SK-N-SH (cell line): ENCODE data around the gene SHH. TPM values are rescaled to one million over a fixed set of nuclear protein-coding genes. Genes with fewer than 3 reads are reported as not detected.

Source experiments
- CTCF ChIA-PET: fragments of 300-600, 350-600 bp; formaldehyde crosslinking; extraction: SDS; loops from one replicate; lab custom pipeline; 2021; lab: Yijun Ruan, JAX
- POLR2A ChIA-PET: fragments of 350-600 bp; sonication (Branson Sonifier 250); formaldehyde crosslinking; extraction: SDS; loops from one replicate; lab custom pipeline; 2020; ENCODE audit warnings: antibody characterized with exemption, inconsistent platforms; lab: Yijun Ruan, JAX
- DNase-seq: peaks from one replicate; pipeline ENCODE4 v3.0.0; 2012
- H2AFZ ChIP-seq: fragments of 200-600 bp; sonication (generic); 2 replicates; pipeline ENCODE4 v1.8.1; 2016; ENCODE audit warnings: antibody characterized with exemption, mild to moderate bottlenecking, low read depth
- H3F3A ChIP-seq: fragments of 200-600 bp; sonication (generic); replicated peaks from 2 replicates; pipeline ENCODE3; 2016; ENCODE audit warnings: antibody characterized with exemption, mild to moderate bottlenecking; ENCODE audit not compliant: insufficient read depth
- H3K27ac ChIP-seq, 2 experiments: fragments of 200-500 bp in 1 of 2; fragments of 200-600 bp in 1 of 2; sonication (Bioruptor generic) in 1 of 2; sonication (generic), shearing (Covaris generic) in 1 of 2; 2 replicates each; pipeline versions ENCODE4 v1.5.1 to v1.6.1; 2014 to 2016; ENCODE audit warnings: low read depth in 2 of 2, inconsistent platforms in 1 of 2, low read length in 1 of 2, mild to moderate bottlenecking in 1 of 2, mixed read lengths in 1 of 2
- H3K27me3 ChIP-seq: fragments of 200-600 bp; sonication (generic), shearing (Covaris generic); 2 replicates; pipeline ENCODE4 v1.6.1; 2016; ENCODE audit warnings: mixed run types; ENCODE audit not compliant: insufficient read depth
- H3K36me3 ChIP-seq, 2 experiments: fragments of 200-500 bp in 1 of 2; fragments of 200-600 bp in 1 of 2; sonication (Bioruptor generic) in 1 of 2; sonication (generic) in 1 of 2; replicated peaks in 1 of 2; 2 replicates each; pipeline versions ENCODE3 to v1.5.1; 2014 to 2016; ENCODE audit warnings: low read length in 1 of 2, mild to moderate bottlenecking in 1 of 2; ENCODE audit not compliant: insufficient read depth in 2 of 2, control insufficient read depth in 1 of 2
- H3K4me1 ChIP-seq, 2 experiments: fragments of 200-500 bp in 1 of 2; fragments of 200-600 bp in 1 of 2; sonication (Bioruptor generic) in 1 of 2; sonication (generic), shearing (Covaris generic) in 1 of 2; 2 replicates each; pipeline versions ENCODE4 v1.5.1 to v1.6.1; 2014 to 2016; ENCODE audit warnings: low read depth in 1 of 2, low read length in 1 of 2, mixed run types in 1 of 2; ENCODE audit not compliant: insufficient read depth in 2 of 2, control insufficient read depth in 1 of 2
- H3K4me2 ChIP-seq: fragments of 200-600 bp; sonication (generic), shearing (Covaris generic); 2 replicates; pipeline ENCODE4 v1.6.1; 2017; ENCODE audit warnings: mixed run types
- H3K4me3 ChIP-seq, 2 experiments: fragments of 200-500 bp in 1 of 2; fragments of 200-600 bp in 1 of 2; sonication (Bioruptor generic) in 1 of 2; sonication (generic), shearing (Covaris generic) in 1 of 2; 2 replicates each; pipeline versions ENCODE4 v1.5.1 to v1.8.1; 2014 to 2016; ENCODE audit warnings: low read depth in 2 of 2, inconsistent platforms in 1 of 2, low read length in 1 of 2, mild to moderate bottlenecking in 1 of 2, mixed read lengths in 1 of 2, moderate library complexity in 1 of 2
- H3K79me2 ChIP-seq: fragments of 200-600 bp; sonication (generic); 2 replicates; pipeline ENCODE4 v1.8.1; 2017; ENCODE audit warnings: mild to moderate bottlenecking; ENCODE audit not compliant: insufficient read depth
- H3K9ac ChIP-seq: fragments of 200-600 bp; sonication (generic); 2 replicates; pipeline ENCODE4 v1.6.1; 2017; ENCODE audit warnings: mixed run types
- H3K9me2 ChIP-seq: fragments of 200-600 bp; sonication (generic); 2 replicates; pipeline ENCODE4 v1.6.1; 2017; ENCODE audit warnings: mixed run types
- H3K9me3 ChIP-seq: fragments of 200-600 bp; sonication (generic); 2 replicates; pipeline ENCODE4 v1.6.1; 2017; ENCODE audit warnings: mixed run types, mild to moderate bottlenecking, moderate library complexity
- H4K20me1 ChIP-seq: fragments of 200-600 bp; sonication (generic); 2 replicates; pipeline ENCODE4 v1.6.1; 2017; ENCODE audit warnings: mild to moderate bottlenecking, mixed run types; ENCODE audit not compliant: insufficient read depth
- ELF1 ChIP-seq: IDR thresholded peaks from 2 replicates; pipeline ENCODE4 v1.4.0; 2012
- EP300 ChIP-seq, 2 experiments: IDR thresholded peaks; 2 replicates each; pipeline versions ENCODE4 v1.4.0 to v1.6.1; 2012; ENCODE audit warnings: borderline replicate concordance in 1 of 2, low read depth in 1 of 2, low read length in 1 of 2
- FOSL2 ChIP-seq: IDR thresholded peaks from 2 replicates; pipeline ENCODE4 v1.4.0; 2012; ENCODE audit warnings: low read depth, mild to moderate bottlenecking, moderate library complexity, borderline replicate concordance
- GATA2 ChIP-seq: sonication (generic); formaldehyde crosslinking; IDR thresholded peaks from 2 replicates; pipeline ENCODE4 v1.5.0; 2020; ENCODE audit warnings: mild to moderate bottlenecking, missing genetic modification reagents
- MEF2A ChIP-seq: IDR thresholded peaks from 2 replicates; pipeline ENCODE4 v1.4.0; 2012; ENCODE audit warnings: low read depth, borderline replicate concordance
- MXI1 ChIP-seq: IDR thresholded peaks from 2 replicates; pipeline ENCODE4 v1.6.1; 2012; ENCODE audit warnings: mild to moderate bottlenecking, low read depth, low read length, improper control_type of control experiment
- NFIC ChIP-seq: IDR thresholded peaks from 2 replicates; pipeline ENCODE4 v1.4.0; 2012; ENCODE audit warnings: borderline replicate concordance
- NRF1 ChIP-seq: IDR thresholded peaks from 2 replicates; pipeline ENCODE4 v1.6.1; 2012; ENCODE audit warnings: low read depth, mild to moderate bottlenecking, low read length
- PBX3 ChIP-seq: IDR thresholded peaks from 2 replicates; pipeline ENCODE4; 2012
- REST ChIP-seq: IDR thresholded peaks from 2 replicates; pipeline ENCODE4 v1.6.1; 2012; ENCODE audit warnings: mild to moderate bottlenecking, low read depth, low read length, moderate library complexity
- RFX5 ChIP-seq: IDR thresholded peaks from 2 replicates; pipeline ENCODE4 v1.6.1; 2012; ENCODE audit warnings: mild to moderate bottlenecking, improper control_type of control experiment, low read length
- RXRA ChIP-seq: IDR thresholded peaks from 2 replicates; pipeline ENCODE4 v1.4.0; 2012; ENCODE audit warnings: low read depth, mild to moderate bottlenecking, borderline replicate concordance
- SIN3A ChIP-seq: IDR thresholded peaks from 2 replicates; pipeline ENCODE4 v1.6.1; 2012; ENCODE audit warnings: low read depth, mild to moderate bottlenecking, low read length, moderate library complexity, borderline replicate concordance
- USF1 ChIP-seq: IDR thresholded peaks from 2 replicates; pipeline ENCODE4 v1.4.0; 2012; ENCODE audit warnings: low read depth, borderline replicate concordance
- WGBS: methylation state at CpG from one replicate; pipeline ENCODE4 v1.1.6; 2017; ENCODE audit warnings: low lambda C conversion rate; 5-methylcytosine and 5-hydroxymethylcytosine counted together
- polyA plus RNA-seq, 3 experiments: library from polyadenylated mRNA; depleted of rRNA; stranded (reverse); fragments of >200 nt; gene quantifications; 2 replicates each; pipeline ENCODE4 v1.2.3, GENCODE V29; 2012
- TF ChIP-seq, protein P1 (sequence below): fragments of 150-350 bp; IDR thresholded peaks from 2 replicates; pipeline ENCODE4 v1.6.1; 2016; ENCODE audit warnings: mild to moderate bottlenecking, low read depth, low read length

Gene SHH
- polyA plus RNA-seq, 1 of the 3 experiments (the other 2 are of a cell fraction) = not detected

DNA sequence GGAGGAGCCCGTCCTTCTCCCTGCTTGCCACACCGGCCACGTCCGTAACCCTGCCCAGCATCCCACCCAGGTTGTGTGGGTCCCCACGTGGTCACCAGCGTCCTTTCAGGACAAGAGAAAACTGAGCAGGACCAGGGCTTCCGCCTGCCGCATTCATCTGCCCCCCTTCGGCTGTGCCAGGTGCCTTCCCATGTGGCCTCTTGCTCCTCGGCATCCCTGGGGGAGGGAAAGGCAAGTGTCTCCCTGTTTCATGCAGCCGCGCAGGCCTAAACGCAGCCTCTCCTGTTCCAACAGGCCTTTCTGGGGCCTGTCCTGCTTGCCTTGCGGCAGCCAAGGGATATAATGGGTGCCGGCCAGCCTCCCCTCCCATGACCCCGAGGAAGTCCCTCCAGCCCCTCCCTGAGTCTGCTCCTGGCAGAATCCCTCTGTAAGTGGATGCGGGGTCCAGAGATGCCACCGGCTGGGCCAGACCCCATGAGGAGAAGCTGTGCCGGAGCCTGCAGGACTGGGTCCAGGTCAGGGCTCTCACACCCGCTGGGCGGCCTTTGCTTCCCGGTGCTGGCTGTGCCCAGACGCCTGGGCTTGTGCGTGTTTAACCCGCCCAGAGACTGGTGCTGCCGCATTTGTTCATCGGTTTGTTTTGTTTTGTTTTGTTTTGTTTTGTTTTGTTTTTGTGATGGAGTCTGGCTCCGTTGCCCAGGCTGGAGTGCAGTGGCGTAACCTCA, 23.1 kb downstream of the SHH start (continued):
- TF ChIP-seq, protein P1, sequence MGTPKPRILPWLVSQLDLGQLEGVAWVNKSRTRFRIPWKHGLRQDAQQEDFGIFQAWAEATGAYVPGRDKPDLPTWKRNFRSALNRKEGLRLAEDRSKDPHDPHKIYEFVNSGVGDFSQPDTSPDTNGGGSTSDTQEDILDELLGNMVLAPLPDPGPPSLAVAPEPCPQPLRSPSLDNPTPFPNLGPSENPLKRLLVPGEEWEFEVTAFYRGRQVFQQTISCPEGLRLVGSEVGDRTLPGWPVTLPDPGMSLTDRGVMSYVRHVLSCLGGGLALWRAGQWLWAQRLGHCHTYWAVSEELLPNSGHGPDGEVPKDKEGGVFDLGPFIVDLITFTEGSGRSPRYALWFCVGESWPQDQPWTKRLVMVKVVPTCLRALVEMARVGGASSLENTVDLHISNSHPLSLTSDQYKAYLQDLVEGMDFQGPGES = no peak
- TF ChIP-seq MEF2A (no peak), FOSL2 (no peak)

GRCh38 chr7:155788616-155789000, 23.7 kb downstream of the SHH start:
- Histone ChIP-seq H2AFZ (no peak overlapping the region), H3K9me3 (no peaks in the 10 kb centered on the region), H3K27me3 (no peaks in the 10 kb centered on the region)

More at GRCh38 chr7:155788616-155789000, 23.7 kb downstream of the SHH start:
- TF ChIP-seq RXRA (no peak), NRF1 (no peak), USF1 (no peak), MXI1 (no peak), EP300 (IDR thresholded peaks at IDR 0.05; ENCODE audit: borderline replicate concordance in 1 of 2, low read depth in 1 of 2, low read length in 1 of 2) (no peak), GATA2 (CRISPR knock-in tag) (no peak), ELF1 (no peak), NFIC (no peak), SIN3A (no peak), REST (no peak), RFX5 (no peak), PBX3 (no peak)
- TF ChIP-seq, protein P1 = no peak
- WGBS = 87% methylated on average over 14 of the region's 22 CpGs
- no peaks in the 10 kb centered on the region for H3K79me2 ChIP-seq
- no peaks in the 10 kb centered on the region for H4K20me1 ChIP-seq
- peak; percentile 50 for DNase-seq
- CTCF ChIA-PET = no interaction called here
- peaks cover 5% of the 10 kb centered on the region for H3F3A ChIP-seq
- no peak overlapping the region for H3K4me2 ChIP-seq
- H3K36me3 ChIP-seq = no peaks in the 10 kb centered on the region
- no peak overlapping the region for H3K27ac ChIP-seq
- H3K9ac ChIP-seq = no peak overlapping the region
- H3K9me2 ChIP-seq = no peaks in the 10 kb centered on the region
- no peak overlapping the region for H3K4me3 ChIP-seq
- POLR2A ChIA-PET = no interaction called here
- H3K4me1 ChIP-seq = peaks cover 0 to 6% of the 10 kb centered on the region in 2 experiments; a peak in 1 of 4 replicates
